ENCODE data around the gene SLC12A7. TPM values are rescaled to one million over a fixed set of nuclear protein-coding genes. Genes with fewer than 3 reads are reported as not detected.

Gene SLC12A7
- total and polyA plus RNA-seq, 2 of the 13 experiments (the other 11 are each of a cell fraction or from before 2014, with no cell fraction given) = 14.0 to 18.5 TPM

- TF ChIP-seq ZNF614 (CRISPR knock-in tag; IDR thresholded peaks at IDR 0.05; ENCODE audit: borderline replicate concordance) = no peak
- no peak for TF ChIP-seq ZNF704 (CRISPR knock-in tag; IDR thresholded peaks at IDR 0.05; ENCODE audit: borderline replicate concordance)
- TF ChIP-seq KDM2A (CRISPR knock-in tag; IDR thresholded peaks at IDR 0.05; ENCODE audit: borderline replicate concordance, low read depth) = no peak
- TF ChIP-seq ZNF639 (CRISPR knock-in tag; conservative IDR thresholded peaks at IDR 0.05) = no peak
- TF ChIP-seq ZNF749 (CRISPR knock-in tag; IDR thresholded peaks at IDR 0.05; ENCODE audit: borderline replicate concordance) = no peak
- no peak for TF ChIP-seq POLR2AphosphoS5 (IDR thresholded peaks at IDR 0.05; ENCODE audit: low read depth, low read length)
- no peak for TF ChIP-seq PHB2 (IDR thresholded peaks at IDR 0.05; ENCODE audit: partially characterized antibody)
- TF ChIP-seq TCF7L2 (IDR thresholded peaks at IDR 0.05; ENCODE audit: low read depth, low read length) = no peak
- no peak for TF ChIP-seq NR2F2 (IDR thresholded peaks at IDR 0.05; ENCODE audit: borderline replicate concordance, low read depth)
- no peak for TF ChIP-seq FOXO4 (CRISPR knock-in tag; conservative IDR thresholded peaks at IDR 0.05)
These were observed 108.4 kb downstream of the SLC12A7 start (continued) for GRCh38 chr5:1003296-1003937.
